Measurements from ENCODE around the gene BLTP2. TPM values are rescaled to one million over a fixed set of nuclear protein-coding genes. Genes with fewer than 3 reads are reported as not detected.
A peak's percentile ranks its signal among the peaks of the same experiment; 100 is the strongest.

Gene BLTP2
- total and polyA plus RNA-seq, 2 of the 13 experiments (the other 11 are each of a cell fraction or from before 2014, with no cell fraction given): 66.7 to 80.9 TPM

- TF ChIP-seq HNF1B (CRISPR knock-in tag; IDR thresholded peaks at IDR 0.05): 0 out of 2 replicates have a peak, but pooled peaks have one; percentile 23
- TF ChIP-seq SSRP1 (CRISPR knock-in tag; IDR thresholded peaks at IDR 0.05): no peak
- TF ChIP-seq KLF6 (CRISPR knock-in tag; IDR thresholded peaks at IDR 0.05): no peak
- no peak for TF ChIP-seq ZNF549 (CRISPR knock-in tag; IDR thresholded peaks at IDR 0.05)
- TF ChIP-seq SMARCC2 (IDR thresholded peaks at IDR 0.05): no peak
- TF ChIP-seq, protein P1, sequence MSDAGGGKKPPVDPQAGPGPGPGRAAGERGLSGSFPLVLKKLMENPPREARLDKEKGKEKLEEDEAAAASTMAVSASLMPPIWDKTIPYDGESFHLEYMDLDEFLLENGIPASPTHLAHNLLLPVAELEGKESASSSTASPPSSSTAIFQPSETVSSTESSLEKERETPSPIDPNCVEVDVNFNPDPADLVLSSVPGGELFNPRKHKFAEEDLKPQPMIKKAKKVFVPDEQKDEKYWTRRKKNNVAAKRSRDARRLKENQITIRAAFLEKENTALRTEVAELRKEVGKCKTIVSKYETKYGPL (CRISPR knock-in tag; IDR thresholded peaks at IDR 0.05): no peak
- no peak for TF ChIP-seq PTBP1 (IDR thresholded peaks at IDR 0.05; ENCODE audit: low read depth, low read length, poor library complexity, severe bottlenecking)
- no peak for TF ChIP-seq CHCHD3 (CRISPR knock-in tag; IDR thresholded peaks at IDR 0.05)
- no peak for TF ChIP-seq U2AF1 (optimal IDR thresholded peaks at IDR 0.05; ENCODE audit: low read depth, low read length)
- no peak for TF ChIP-seq CEBPG (CRISPR knock-in tag; IDR thresholded peaks at IDR 0.05)
- TF ChIP-seq ZNF225 (CRISPR knock-in tag; IDR thresholded peaks at IDR 0.05): 0 out of 2 replicates have a peak, but pooled peaks have one; percentile 20
- TF ChIP-seq, protein P2, sequence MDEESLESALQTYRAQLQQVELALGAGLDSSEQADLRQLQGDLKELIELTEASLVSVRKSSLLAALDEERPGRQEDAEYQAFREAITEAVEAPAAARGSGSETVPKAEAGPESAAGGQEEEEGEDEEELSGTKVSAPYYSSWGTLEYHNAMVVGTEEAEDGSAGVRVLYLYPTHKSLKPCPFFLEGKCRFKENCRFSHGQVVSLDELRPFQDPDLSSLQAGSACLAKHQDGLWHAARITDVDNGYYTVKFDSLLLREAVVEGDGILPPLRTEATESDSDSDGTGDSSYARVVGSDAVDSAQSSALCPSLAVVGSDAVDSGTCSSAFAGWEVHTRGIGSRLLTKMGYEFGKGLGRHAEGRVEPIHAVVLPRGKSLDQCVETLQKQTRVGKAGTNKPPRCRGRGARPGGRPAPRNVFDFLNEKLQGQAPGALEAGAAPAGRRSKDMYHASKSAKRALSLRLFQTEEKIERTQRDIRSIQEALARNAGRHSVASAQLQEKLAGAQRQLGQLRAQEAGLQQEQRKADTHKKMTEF (CRISPR knock-in tag; IDR thresholded peaks at IDR 0.05): peak; percentile 36; the same call in 1 of the 2 replicates
- TF ChIP-seq, protein P3, sequence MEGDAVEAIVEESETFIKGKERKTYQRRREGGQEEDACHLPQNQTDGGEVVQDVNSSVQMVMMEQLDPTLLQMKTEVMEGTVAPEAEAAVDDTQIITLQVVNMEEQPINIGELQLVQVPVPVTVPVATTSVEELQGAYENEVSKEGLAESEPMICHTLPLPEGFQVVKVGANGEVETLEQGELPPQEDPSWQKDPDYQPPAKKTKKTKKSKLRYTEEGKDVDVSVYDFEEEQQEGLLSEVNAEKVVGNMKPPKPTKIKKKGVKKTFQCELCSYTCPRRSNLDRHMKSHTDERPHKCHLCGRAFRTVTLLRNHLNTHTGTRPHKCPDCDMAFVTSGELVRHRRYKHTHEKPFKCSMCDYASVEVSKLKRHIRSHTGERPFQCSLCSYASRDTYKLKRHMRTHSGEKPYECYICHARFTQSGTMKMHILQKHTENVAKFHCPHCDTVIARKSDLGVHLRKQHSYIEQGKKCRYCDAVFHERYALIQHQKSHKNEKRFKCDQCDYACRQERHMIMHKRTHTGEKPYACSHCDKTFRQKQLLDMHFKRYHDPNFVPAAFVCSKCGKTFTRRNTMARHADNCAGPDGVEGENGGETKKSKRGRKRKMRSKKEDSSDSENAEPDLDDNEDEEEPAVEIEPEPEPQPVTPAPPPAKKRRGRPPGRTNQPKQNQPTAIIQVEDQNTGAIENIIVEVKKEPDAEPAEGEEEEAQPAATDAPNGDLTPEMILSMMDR (CRISPR knock-in tag; IDR thresholded peaks at IDR 0.05): peak; percentile 56
- TF ChIP-seq SIX4 (CRISPR knock-in tag; IDR thresholded peaks at IDR 0.05): no peak
These were observed 773 bp downstream of the BLTP2 start (continued) for GRCh38 chr17:28643983-28644786.
